K562 (cell line): ENCODE measurements around the gene MYBPHL. TPM values are rescaled to one million over a fixed set of nuclear protein-coding genes. Genes with fewer than 3 reads are reported as not detected.

Experiments used
- ATAC-seq: fragments of 200-7000 bp; cut with Tn5 transposase; 3 replicates; pipeline ENCODE4 v1.9.1; 2020; ENCODE audit warnings: moderate library complexity
- BruUV-seq: library from RNA; stranded (reverse); fragments of 400-500 nt; replicated peaks from 2 replicates; lab custom pipeline; 2021; lab: Mats Ljungman, UMichigan
- CTCF ChIA-PET: fragments of 300-600 bp; formaldehyde crosslinking; extraction: SDS; loops from one replicate; lab custom pipeline; 2021; ENCODE audit warnings: low intra/inter-chr PET ratio; lab: Yijun Ruan, JAX
- POLR2A ChIA-PET: fragments of 300-600, 350-650 bp; sonication (Branson Sonifier 250); formaldehyde crosslinking; extraction: SDS; loops from one replicate; lab custom pipeline; 2021; ENCODE audit warnings: antibody characterized with exemption, inconsistent platforms; lab: Yijun Ruan, JAX
- DNase-seq, 4 experiments: peaks; one replicate each; pipeline versions ENCODE4 v3.0.0 to v3.0.0-alpha.2; 2011 to 2018; ENCODE audit warnings: low spot score in 3 of 4, mixed read lengths in 3 of 4; ENCODE audit errors: extremely low read depth in 1 of 4
- FAIRE-seq: peaks from 2 replicates; lab custom pipeline; 2011; peaks lifted over from hg19 to GRCh38; lab: Jason Lieb, UNC
- H2AFZ ChIP-seq: 2 replicates; pipeline ENCODE4 v1.6.0; 2011; ENCODE audit warnings: low read depth, low read length, control low read depth, inconsistent platforms
- H3K27ac ChIP-seq: fragments of 200-600 bp; 3 replicates; pipeline ENCODE4 v1.8.0; 2011; ENCODE audit warnings: low read depth, mild to moderate bottlenecking, control low read depth, inconsistent platforms, low read length, moderate library complexity, mixed read lengths; ENCODE audit errors: extremely low read depth
- H3K27me3 ChIP-seq, 2 experiments: fragments of 300-600 bp in 1 of 2; 2 replicates in 1 of 2; 3 replicates in 1 of 2; pipeline versions ENCODE4 v1.6.0 to v1.8.0; 2011; ENCODE audit warnings: inconsistent platforms in 2 of 2, low read length in 2 of 2, mild to moderate bottlenecking in 1 of 2, mixed read lengths in 1 of 2, moderate library complexity in 1 of 2; ENCODE audit not compliant: control insufficient read depth in 2 of 2, insufficient read depth in 2 of 2
- H3K36me3 ChIP-seq: fragments of 300-600 bp; 3 replicates; pipeline ENCODE4 v1.8.0; 2011; ENCODE audit warnings: mild to moderate bottlenecking, low read length, inconsistent platforms; ENCODE audit not compliant: control insufficient read depth, insufficient read depth
- H3K4me1 ChIP-seq, 2 experiments: fragments of 200-600 bp in 1 of 2; replicated peaks in 1 of 2; 2 replicates in 1 of 2; 3 replicates in 1 of 2; pipeline versions ENCODE4 v1.5.1 to v1.8.0; 2011; ENCODE audit warnings: inconsistent platforms in 2 of 2, low read length in 2 of 2, mild to moderate bottlenecking in 1 of 2, mixed read lengths in 1 of 2, moderate library complexity in 1 of 2; ENCODE audit not compliant: control insufficient read depth in 2 of 2, insufficient read depth in 2 of 2
- H3K4me2 ChIP-seq: 2 replicates; pipeline ENCODE4 v1.6.1; 2011; ENCODE audit warnings: low read length, control low read depth, inconsistent platforms, mixed read lengths; ENCODE audit not compliant: insufficient read depth
- H3K4me3 ChIP-seq: fragments of 200-600 bp; sonication (generic), shearing (Covaris generic); 2 replicates; pipeline ENCODE4 v1.5.1; 2016; ENCODE audit warnings: control low read depth, inconsistent platforms
- H3K79me2 ChIP-seq: fragments of 200-600 bp; 3 replicates; pipeline ENCODE4 v1.8.0; 2011; ENCODE audit warnings: low read length, inconsistent platforms; ENCODE audit not compliant: control insufficient read depth, insufficient read depth
- H3K9ac ChIP-seq, 2 experiments: 2 replicates each; pipeline versions ENCODE4 v1.6.0 to v1.6.1; 2011; ENCODE audit warnings: low read depth in 2 of 2, low read length in 2 of 2, control low read depth in 1 of 2, inconsistent platforms in 1 of 2, mild to moderate bottlenecking in 1 of 2, mixed read lengths in 1 of 2; ENCODE audit not compliant: insufficient read depth in 1 of 2
- H3K9me1 ChIP-seq: one replicate; pipeline ENCODE4 v1.6.0; 2011; ENCODE audit warnings: inconsistent platforms, mild to moderate bottlenecking, low read length, moderate library complexity; ENCODE audit not compliant: control insufficient read depth, insufficient read depth
- H3K9me3 ChIP-seq: replicated peaks from 2 replicates; pipeline ENCODE4 v1.5.1; 2011; ENCODE audit warnings: low read depth, low read length, inconsistent platforms; ENCODE audit not compliant: control insufficient read depth, insufficient read depth
- H4K20me1 ChIP-seq: replicated peaks from 2 replicates; pipeline ENCODE4 v1.6.1; 2011; ENCODE audit warnings: low read length, inconsistent platforms, mixed read lengths; ENCODE audit not compliant: control insufficient read depth, insufficient read depth
- CEBPB ChIP-seq: fragments of 450-650 bp; IDR thresholded peaks from 2 replicates; pipeline ENCODE4 v1.6.1; 2016; ENCODE audit warnings: missing genetic modification characterization, missing compliant biosample characterization
- KAT2B ChIP-seq: IDR thresholded peaks from one replicate; pipeline ENCODE4 v1.6.1; 2012; ENCODE audit warnings: low read depth, mild to moderate bottlenecking, control low read depth, inconsistent platforms, low read length, moderate library complexity
- MTA3 ChIP-seq: fragments of 450-650 bp; formaldehyde crosslinking; IDR thresholded peaks from 2 replicates; pipeline ENCODE4 v1.6.1; 2017; ENCODE audit warnings: mild to moderate bottlenecking, borderline replicate concordance
- NFRKB ChIP-seq: fragments of 450-650 bp; IDR thresholded peaks from 2 replicates; pipeline ENCODE4 v1.6.1; 2016; ENCODE audit warnings: low read depth
- PURB ChIP-seq: sonication (generic); formaldehyde crosslinking; IDR thresholded peaks from 2 replicates; pipeline ENCODE4 v1.9.0; 2021; ENCODE audit warnings: low read depth, mild to moderate bottlenecking, missing genetic modification reagents
- SIN3B ChIP-seq: fragments of 450-650 bp; IDR thresholded peaks from 2 replicates; pipeline ENCODE4 v1.6.1; 2017; ENCODE audit warnings: low read depth, mild to moderate bottlenecking, moderate library complexity
- SIRT6 ChIP-seq: IDR thresholded peaks from one replicate; pipeline ENCODE4 v1.6.1; 2012; ENCODE audit warnings: low read depth, mild to moderate bottlenecking, control low read depth, inconsistent platforms, low read length, moderate library complexity
- ZNF124 ChIP-seq: sonication (generic); formaldehyde crosslinking; IDR thresholded peaks from 2 replicates; pipeline ENCODE4 v1.8.1; 2022; ENCODE audit warnings: missing genetic modification reagents
- ZNF23 ChIP-seq: fragments of 250-450 bp; sonication (Bioruptor Pico); IDR thresholded peaks from 2 replicates; pipeline ENCODE4 v1.4.0; 2020; ENCODE audit warnings: mild to moderate bottlenecking
- ZNF274 ChIP-seq: IDR thresholded peaks from 2 replicates; pipeline ENCODE4 v1.6.1; 2011; ENCODE audit warnings: low read depth, mild to moderate bottlenecking, low read length, moderate library complexity, borderline replicate concordance
- ZNF3 ChIP-seq: fragments of 250-450 bp; sonication (Bioruptor Pico); IDR thresholded peaks from 2 replicates; pipeline ENCODE4 v1.5.0; 2021; ENCODE audit warnings: mild to moderate bottlenecking, moderate library complexity
- WGBS: fragments of 100-300 bp; shearing (Covaris generic); methylation state at CpG from one replicate; pipeline ENCODE4 v1.1.6; 2016; ENCODE audit warnings: low coverage, mixed read lengths; ENCODE audit not compliant: insufficient coverage; ENCODE audit errors: missing lambda C conversion rate; 5-methylcytosine and 5-hydroxymethylcytosine counted together
- in situ Hi-C: fragments of 300-500 bp; cut with MboI; formaldehyde crosslinking; loops from 4 replicates; pipeline ENCODE4 v1.15.0; 2018; ENCODE audit warnings: inconsistent platforms, mixed read lengths
- intact Hi-C: fragments of 100-400 bp; cut with micrococcal nuclease; formaldehyde crosslinking; loops from 2 replicates; pipeline ENCODE4 v1.14.2; 2022
- polyA plus RNA-seq, 8 experiments: library from polyadenylated mRNA; depleted of rRNA in 4 of 8; stranded (reverse) in 5 of 8; unstranded in 3 of 8; fragments of >200 nt; fragmentation: Nextera tagmentation in 2 of 8; fragmentation: Illumina TruSeq in 1 of 8; extraction: Ambion mirVana in 2 of 8; extraction: Trizol in 1 of 8; gene quantifications; 2 replicates each; pipeline versions ENCODE4 v1.2.1 to v1.2.3, GENCODE V29; 2011 to 2014; ENCODE audit warnings: inconsistent platforms in 1 of 8, missing spikeins in 1 of 8
- total RNA-seq, 7 experiments: library from RNA; depleted of rRNA in 6 of 7; stranded (reverse); fragments of >200 nt in 6 of 7; fragmentation: Illumina TruSeq in 2 of 7; extraction: Trizol in 2 of 7; gene quantifications; 2 replicates each; pipeline versions ENCODE4 v1.2.1 to v1.2.3, GENCODE V29; 2011 to 2021; ENCODE audit warnings: low replicate concordance in 1 of 7
- TF ChIP-seq, protein P1 (sequence below): fragments of 250-450 bp; sonication (Bioruptor Pico); IDR thresholded peaks from 2 replicates; pipeline ENCODE4 v1.8.0; 2022; ENCODE audit warnings: moderate library complexity, mild to moderate bottlenecking, inconsistent platforms
- TF ChIP-seq, protein P2 (sequence below), 2 experiments: fragments of 450-650 bp in 1 of 2; sonication (generic) in 1 of 2; formaldehyde crosslinking in 1 of 2; IDR thresholded peaks; 2 replicates each; pipeline versions ENCODE4 v1.7.1 to v1.9.0; 2016 to 2022; ENCODE audit warnings: inconsistent platforms in 1 of 2, mild to moderate bottlenecking in 1 of 2, missing genetic modification reagents in 1 of 2

The MYBPHL gene
- total and polyA plus RNA-seq, 9 of the 15 experiments (the other 6 are each of a cell fraction or from before 2014, with no cell fraction given), result 0.20 to 1.9 (median 0.33) TPM

DNA sequence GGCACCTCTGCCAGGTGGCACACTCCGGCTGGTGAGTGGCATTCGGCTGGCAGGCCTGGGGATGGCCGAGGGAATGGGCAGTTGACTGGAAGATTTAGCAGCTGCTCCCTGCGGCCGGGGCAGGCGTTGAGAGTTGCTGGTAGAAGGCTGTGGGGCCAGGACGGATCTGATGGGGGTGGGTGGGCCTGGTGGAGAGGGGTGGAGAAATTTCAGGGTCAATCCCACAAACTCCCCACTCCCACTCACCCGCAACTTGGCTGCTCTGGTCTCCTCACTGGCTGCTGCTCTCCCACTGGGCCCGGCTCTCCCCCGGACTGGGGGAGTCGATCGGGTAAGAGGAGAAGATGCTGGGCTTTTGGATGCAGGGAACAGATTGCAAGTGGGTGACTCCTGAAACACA, 25.9 kb downstream of the MYBPHL start:
- Histone ChIP-seq H3K9ac (peak overlapping the region in 1 of 2 experiments; percentile 74; a peak in 2 of 4 replicates), H3K27ac (no peak overlapping the region), H3K9me1 (no peaks in the 10 kb centered on the region), H3K9me3 (no peaks in the 10 kb centered on the region), H3K27me3 (no peaks in the 10 kb centered on the region), H3K4me3 (no peak overlapping the region)
- ChIA-PET CTCF (no interaction called here), POLR2A (interaction anchor here (0.6 kb wide), 1 partner anchor 12 kb away, joined by 4 read pairs; no protein-coding TSS in a partner anchor)
- ATAC-seq, result no peak
- no TSS peak for BruUV-seq
- TF ChIP-seq NFRKB (no peak), CEBPB (tag) (no peak), ZNF3 (no peak), MTA3 (no peak), PURB (CRISPR knock-in tag) (no peak), ZNF274 (no peak), SIRT6 (no peak), ZNF124 (CRISPR knock-in tag) (no peak), SIN3B (no peak), ZNF23 (CRISPR knock-in tag) (no peak), KAT2B (no peak)
- TF ChIP-seq, protein P1, sequence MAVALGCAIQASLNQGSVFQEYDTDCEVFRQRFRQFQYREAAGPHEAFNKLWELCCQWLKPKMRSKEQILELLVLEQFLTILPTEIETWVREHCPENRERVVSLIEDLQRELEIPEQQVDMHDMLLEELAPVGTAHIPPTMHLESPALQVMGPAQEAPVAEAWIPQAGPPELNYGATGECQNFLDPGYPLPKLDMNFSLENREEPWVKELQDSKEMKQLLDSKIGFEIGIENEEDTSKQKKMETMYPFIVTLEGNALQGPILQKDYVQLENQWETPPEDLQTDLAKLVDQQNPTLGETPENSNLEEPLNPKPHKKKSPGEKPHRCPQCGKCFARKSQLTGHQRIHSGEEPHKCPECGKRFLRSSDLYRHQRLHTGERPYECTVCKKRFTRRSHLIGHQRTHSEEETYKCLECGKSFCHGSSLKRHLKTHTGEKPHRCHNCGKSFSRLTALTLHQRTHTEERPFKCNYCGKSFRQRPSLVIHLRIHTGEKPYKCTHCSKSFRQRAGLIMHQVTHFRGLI, result no peak
- TF ChIP-seq, protein P2, sequence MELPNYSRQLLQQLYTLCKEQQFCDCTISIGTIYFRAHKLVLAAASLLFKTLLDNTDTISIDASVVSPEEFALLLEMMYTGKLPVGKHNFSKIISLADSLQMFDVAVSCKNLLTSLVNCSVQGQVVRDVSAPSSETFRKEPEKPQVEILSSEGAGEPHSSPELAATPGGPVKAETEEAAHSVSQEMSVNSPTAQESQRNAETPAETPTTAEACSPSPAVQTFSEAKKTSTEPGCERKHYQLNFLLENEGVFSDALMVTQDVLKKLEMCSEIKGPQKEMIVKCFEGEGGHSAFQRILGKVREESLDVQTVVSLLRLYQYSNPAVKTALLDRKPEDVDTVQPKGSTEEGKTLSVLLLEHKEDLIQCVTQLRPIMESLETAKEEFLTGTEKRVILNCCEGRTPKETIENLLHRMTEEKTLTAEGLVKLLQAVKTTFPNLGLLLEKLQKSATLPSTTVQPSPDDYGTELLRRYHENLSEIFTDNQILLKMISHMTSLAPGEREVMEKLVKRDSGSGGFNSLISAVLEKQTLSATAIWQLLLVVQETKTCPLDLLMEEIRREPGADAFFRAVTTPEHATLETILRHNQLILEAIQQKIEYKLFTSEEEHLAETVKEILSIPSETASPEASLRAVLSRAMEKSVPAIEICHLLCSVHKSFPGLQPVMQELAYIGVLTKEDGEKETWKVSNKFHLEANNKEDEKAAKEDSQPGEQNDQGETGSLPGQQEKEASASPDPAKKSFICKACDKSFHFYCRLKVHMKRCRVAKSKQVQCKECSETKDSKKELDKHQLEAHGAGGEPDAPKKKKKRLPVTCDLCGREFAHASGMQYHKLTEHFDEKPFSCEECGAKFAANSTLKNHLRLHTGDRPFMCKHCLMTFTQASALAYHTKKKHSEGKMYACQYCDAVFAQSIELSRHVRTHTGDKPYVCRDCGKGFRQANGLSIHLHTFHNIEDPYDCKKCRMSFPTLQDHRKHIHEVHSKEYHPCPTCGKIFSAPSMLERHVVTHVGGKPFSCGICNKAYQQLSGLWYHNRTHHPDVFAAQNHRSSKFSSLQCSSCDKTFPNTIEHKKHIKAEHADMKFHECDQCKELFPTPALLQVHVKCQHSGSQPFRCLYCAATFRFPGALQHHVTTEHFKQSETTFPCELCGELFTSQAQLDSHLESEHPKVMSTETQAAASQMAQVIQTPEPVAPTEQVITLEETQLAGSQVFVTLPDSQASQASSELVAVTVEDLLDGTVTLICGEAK (IDR thresholded peaks at IDR 0.05), result no peak
- TF ChIP-seq, protein P2 (CRISPR knock-in tag; IDR thresholded peaks at IDR 0.05), result no peak
- TF ChIP-seq, all 486 proteins: peak for 0
- Histone ChIP-seq H4K20me1 (peaks cover 4% of the 10 kb centered on the region; the same call in 1 of the 2 replicates), H3K79me2 (peaks cover 28% of the 10 kb centered on the region), H3K4me2 (no peak overlapping the region), H3K36me3 (peaks cover 37% of the 10 kb centered on the region; the same call in 2 of the 3 replicates), H3K4me1 (peaks cover 47 to 53% of the 10 kb centered on the region in 2 experiments), H2AFZ (no peak overlapping the region)
- DNase-seq (no peak), FAIRE-seq (no peak)
- in situ Hi-C loops (no loop called here), intact Hi-C loops (no loop called here)
- 86% methylated on average over 10 of the region's 12 CpGs for WGBS
